Ectodermal cell (in vitro differentiated cells): ENCODE results near the gene MRPL32.

ENCODE experiments used
- H3K27ac ChIP-seq: 2 replicates; pipeline ENCODE4 v1.7.0; 2013; ENCODE audit warnings: mild to moderate bottlenecking, low read depth, low read length; ENCODE audit not compliant: insufficient read depth, poor library complexity, severe bottlenecking
- H3K27me3 ChIP-seq: 2 replicates; pipeline ENCODE4 v1.7.0; 2013; ENCODE audit warnings: mild to moderate bottlenecking, low read length; ENCODE audit not compliant: insufficient read depth, control insufficient read depth, poor library complexity, severe bottlenecking
- H3K36me3 ChIP-seq: one replicate; pipeline ENCODE4 v1.7.0; 2013; ENCODE audit warnings: low read length; ENCODE audit not compliant: control insufficient read depth, insufficient read depth
- H3K4me1 ChIP-seq: one replicate; pipeline ENCODE4 v1.7.0; 2013; ENCODE audit warnings: low read length; ENCODE audit not compliant: control insufficient read depth, insufficient read depth
- H3K4me3 ChIP-seq: 2 replicates; pipeline ENCODE4 v1.7.0; 2013; ENCODE audit warnings: low read depth, low read length, control low read depth; ENCODE audit not compliant: insufficient read depth
- H3K9me3 ChIP-seq: 2 replicates; pipeline ENCODE4 v1.7.0; 2013; ENCODE audit warnings: mild to moderate bottlenecking, low read length, moderate library complexity; ENCODE audit not compliant: control insufficient read depth
- WGBS, 2 experiments: methylation state at CpG; one replicate each; pipeline ENCODE4 v1.1.7; 2013; ENCODE audit warnings: missing lambda C conversion rate in 2 of 2; 5-methylcytosine and 5-hydroxymethylcytosine counted together

MRPL32 gene

DNA sequence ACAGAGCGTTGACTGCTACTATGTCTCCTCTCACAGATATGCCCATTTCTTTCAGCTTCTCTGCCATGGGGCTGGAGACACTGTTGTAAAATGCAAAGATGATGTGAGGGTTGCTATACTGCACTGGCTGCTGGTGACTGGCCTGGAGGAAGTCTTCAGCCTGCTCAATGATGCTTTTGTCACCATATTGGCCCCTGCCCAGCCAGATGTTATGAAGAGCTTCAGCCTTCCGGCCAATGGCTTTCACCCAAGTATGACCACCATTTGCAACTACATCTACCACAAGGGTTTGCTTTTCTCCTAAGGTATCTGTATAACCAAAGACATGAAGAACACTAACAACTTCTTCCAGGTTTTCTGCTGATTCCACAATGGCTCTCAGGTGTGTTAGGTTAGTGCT lies 21.9 kb upstream of the MRPL32 start:
- no peaks in the 10 kb centered on the region for H3K4me1 ChIP-seq
- 93 to 96% methylated on average over 2 of the region's 2 CpGs for WGBS, 2 experiments
- no peaks in the 10 kb centered on the region for H3K27me3 ChIP-seq
- no peaks in the 10 kb centered on the region for H3K9me3 ChIP-seq
- no peak overlapping the region for H3K4me3 ChIP-seq
- peaks cover under 1% of the 10 kb centered on the region for H3K36me3 ChIP-seq
- no peak overlapping the region for H3K27ac ChIP-seq

GRCh38 chr7:42911454-42912447 lies 20.4 kb upstream of the MRPL32 start, which contains the start of gene C7orf25:
C7orf25 (minus strand) TSS chr7:42912070; CDS start chr7:42910900, 1,170 bp downstream.
- H3K4me1 ChIP-seq = no peaks in the 10 kb centered on the region
- peaks cover 11% of the 10 kb centered on the region for H3K36me3 ChIP-seq
- H3K27ac ChIP-seq = peak within 1 kb of the TSS; percentile 73
- no peaks in the 10 kb centered on the region for H3K27me3 ChIP-seq
- H3K9me3 ChIP-seq = no peaks in the 10 kb centered on the region
- H3K4me3 ChIP-seq = peak within 1 kb of the TSS; percentile 62
- WGBS, 2 experiments = 0 to 1% methylated on average over 95 of the region's 95 CpGs

- H3K4me3 ChIP-seq = no peak overlapping the region
- no peaks in the 10 kb centered on the region for H3K4me1 ChIP-seq
- peaks cover 16% of the 10 kb centered on the region for H3K36me3 ChIP-seq
- WGBS, 2 experiments = 90 to 92% methylated on average over 2 of the region's 2 CpGs
- no peaks in the 10 kb centered on the region for H3K9me3 ChIP-seq
- no peaks in the 10 kb centered on the region for H3K27me3 ChIP-seq
- no peak overlapping the region for H3K27ac ChIP-seq
These were observed 18.6 kb upstream of the MRPL32 start for GRCh38 chr7:42913591-42913990.

DNA sequence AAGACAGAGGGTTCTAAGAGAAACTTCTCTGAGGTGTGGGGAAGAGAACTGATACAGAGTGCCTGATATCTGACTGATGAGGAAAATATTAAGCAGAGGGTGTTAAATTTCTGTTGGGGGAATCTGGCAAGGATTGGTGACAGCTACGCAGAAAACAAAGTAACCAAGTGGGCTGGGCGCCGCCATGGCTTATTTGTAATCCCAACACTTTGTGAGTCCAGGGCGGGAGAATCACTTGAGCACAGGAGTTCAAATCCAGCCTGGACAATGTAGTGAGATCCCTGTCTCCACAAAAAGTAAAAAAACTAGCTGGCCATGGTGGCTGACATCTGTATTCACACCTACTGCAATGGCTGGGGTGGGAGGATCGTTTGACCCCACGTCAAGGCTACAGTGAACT lies 18.2 kb upstream of the MRPL32 start:
- Histone ChIP-seq H3K36me3 (peaks cover 16% of the 10 kb centered on the region), H3K27ac (no peak overlapping the region)

DNA sequence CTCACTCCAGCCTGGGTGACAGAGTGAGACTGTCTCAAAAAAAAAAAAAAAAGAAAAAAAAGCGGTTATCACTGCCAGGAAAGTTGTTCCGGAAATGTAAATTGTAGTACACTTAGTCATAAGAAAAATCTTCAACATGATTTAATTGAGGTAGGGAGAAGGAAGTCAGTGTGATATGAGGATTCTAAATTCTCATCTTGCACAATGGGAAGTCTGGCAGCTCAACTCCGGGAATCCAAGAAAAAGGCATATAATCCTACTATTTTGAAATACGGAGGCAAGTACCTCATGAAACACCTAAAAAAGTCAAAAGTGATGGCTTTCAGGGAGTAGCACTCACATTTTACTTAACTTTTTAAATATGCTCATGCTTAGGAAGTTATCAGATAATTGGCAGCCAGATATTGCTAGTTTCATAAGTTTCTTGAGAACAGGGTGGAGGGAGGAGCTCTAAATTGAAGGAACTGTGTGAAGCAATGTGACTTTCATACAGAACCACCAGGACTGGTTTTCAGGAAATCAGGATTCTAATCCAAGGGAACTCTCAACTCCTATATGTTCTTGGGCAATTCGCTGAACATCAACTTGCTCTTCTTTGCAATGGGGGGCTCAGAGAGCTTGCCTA lies 17.6 kb upstream of the MRPL32 start:
- 70 to 92% methylated on average over 3 to 4 of the region's 5 CpGs for WGBS, 2 experiments
- peaks cover 18% of the 10 kb centered on the region for H3K36me3 ChIP-seq
- H3K4me1 ChIP-seq = no peaks in the 10 kb centered on the region
- no peaks in the 10 kb centered on the region for H3K27me3 ChIP-seq
- H3K9me3 ChIP-seq = no peaks in the 10 kb centered on the region
- H3K27ac ChIP-seq = no peak overlapping the region
- no peak overlapping the region for H3K4me3 ChIP-seq

More for the DNA sequence above, 18.2 kb upstream of the MRPL32 start:
- WGBS, 2 experiments = 72 to 78% methylated on average over 6 of the region's 6 CpGs
- Histone ChIP-seq H3K9me3 (no peaks in the 10 kb centered on the region), H3K4me1 (no peaks in the 10 kb centered on the region), H3K27me3 (no peaks in the 10 kb centered on the region), H3K4me3 (no peak overlapping the region)

DNA sequence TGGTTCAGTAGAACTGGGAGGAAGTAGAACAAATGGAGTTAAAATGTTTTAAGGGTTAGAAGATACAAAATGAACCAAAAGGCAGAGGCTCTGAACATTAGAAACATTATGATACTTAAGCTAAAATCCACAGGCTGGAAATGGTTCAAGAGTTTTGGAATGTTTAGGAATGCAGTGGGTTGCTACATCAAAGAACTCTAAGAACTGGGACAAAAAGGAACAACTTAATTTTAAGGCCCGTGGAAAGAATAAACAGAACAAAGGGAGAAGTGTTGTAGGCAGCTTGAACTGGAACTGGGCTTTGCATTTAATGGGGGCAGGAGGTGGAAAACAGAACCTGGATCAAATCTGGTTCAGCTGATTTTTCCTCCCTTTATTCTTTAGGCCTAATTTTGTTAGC lies 16.8 kb upstream of the MRPL32 start:
- Histone ChIP-seq H3K4me1 (no peaks in the 10 kb centered on the region), H3K27me3 (no peaks in the 10 kb centered on the region), H3K4me3 (no peak overlapping the region), H3K9me3 (no peaks in the 10 kb centered on the region), H3K27ac (no peak overlapping the region), H3K36me3 (peaks cover 25% of the 10 kb centered on the region)
- WGBS, 2 experiments = 89 to 94% methylated on average over 1 of the region's 1 CpG

- peaks cover 53% of the 10 kb centered on the region for H3K36me3 ChIP-seq
- H3K4me1 ChIP-seq = no peaks in the 10 kb centered on the region
- 82 to 98% methylated on average over 2 of the region's 3 CpGs for WGBS, 2 experiments
These were observed 10.0 kb upstream of the MRPL32 start for GRCh38 chr7:42922017-42922753.

GRCh38 chr7:42924223-42924838 lies 7.8 kb upstream of the MRPL32 start:
- WGBS, 2 experiments = 95 to 96% methylated on average over 5 of the region's 5 CpGs
- no peaks in the 10 kb centered on the region for H3K27me3 ChIP-seq
- H3K27ac ChIP-seq = no peak overlapping the region
- no peaks in the 10 kb centered on the region for H3K9me3 ChIP-seq
- no peaks in the 10 kb centered on the region for H3K4me1 ChIP-seq
- peaks cover 52% of the 10 kb centered on the region for H3K36me3 ChIP-seq
- H3K4me3 ChIP-seq = no peak overlapping the region

More at GRCh38 chr7:42922017-42922753, 10.0 kb upstream of the MRPL32 start:
- no peak overlapping the region for H3K27ac ChIP-seq
- H3K27me3 ChIP-seq = no peaks in the 10 kb centered on the region
- no peak overlapping the region for H3K4me3 ChIP-seq
- no peaks in the 10 kb centered on the region for H3K9me3 ChIP-seq

- Histone ChIP-seq H3K27ac (no peak overlapping the region), H3K27me3 (no peaks in the 10 kb centered on the region), H3K4me1 (peaks cover 8% of the 10 kb centered on the region), H3K9me3 (no peaks in the 10 kb centered on the region), H3K36me3 (peaks cover 42% of the 10 kb centered on the region), H3K4me3 (no peak overlapping the region)
- WGBS, 2 experiments = 98 to 100% methylated on average over 1 of the region's 1 CpG
These were observed 6.5 kb upstream of the MRPL32 start for GRCh38 chr7:42925630-42926029.
